ENCODE results near the gene FRAT1. TPM values are rescaled to one million over a fixed set of nuclear protein-coding genes. Genes with fewer than 3 reads are reported as not detected.

Gene FRAT1
- total RNA-seq, 2 donors from 2014 or later = 2.4 to 3.0 TPM

- DNase-seq (ENCODE audit: low spot score) (no peak), ATAC-seq (no peak)
- peaks cover 14 to 15% of the 10 kb centered on the region in 2 donors for H3K4me1 Mint-ChIP-seq (ENCODE audit: low read depth in 2 of 2)
- peak overlapping the region; percentile 83 to 84 for H3K27ac Mint-ChIP-seq
- H3K27me3 Mint-ChIP-seq = no peaks in the 10 kb centered on the region
- H3K9me3 Mint-ChIP-seq = no peaks in the 10 kb centered on the region
- H3K36me3 Mint-ChIP-seq = no peaks in the 10 kb centered on the region
- H3K4me3 Mint-ChIP-seq = no peak overlapping the region
These were observed 37.8 kb downstream of the FRAT1 start for GRCh38 chr10:97356918-97357317.

- peaks cover 14 to 15% of the 10 kb centered on the region in 2 donors for H3K4me1 Mint-ChIP-seq (ENCODE audit: low read depth in 2 of 2)
- DNase-seq (ENCODE audit: low spot score) (no peak), ATAC-seq (no peak)
- H3K27me3 Mint-ChIP-seq = no peaks in the 10 kb centered on the region
- no peak overlapping the region for H3K4me3 Mint-ChIP-seq
- H3K9me3 Mint-ChIP-seq = no peaks in the 10 kb centered on the region
- H3K36me3 Mint-ChIP-seq = no peaks in the 10 kb centered on the region
- peak overlapping the region in 1 of 2 donors; percentile 84 for H3K27ac Mint-ChIP-seq
These were observed 39.3 kb downstream of the FRAT1 start for GRCh38 chr10:97358349-97358748.

GRCh38 chr10:97358781-97359180 is 39.7 kb downstream of the FRAT1 start:
- no peak overlapping the region for H3K4me3 Mint-ChIP-seq
- H3K27ac Mint-ChIP-seq = peak overlapping the region in 1 of 2 donors; percentile 13
- no peaks in the 10 kb centered on the region for H3K27me3 Mint-ChIP-seq
- H3K9me3 Mint-ChIP-seq = no peaks in the 10 kb centered on the region
- DNase-seq (ENCODE audit: low spot score) (no peak), ATAC-seq (no peak)
- H3K4me1 Mint-ChIP-seq (ENCODE audit: low read depth in 2 of 2) = peaks cover 14 to 15% of the 10 kb centered on the region in 2 donors
- no peaks in the 10 kb centered on the region for H3K36me3 Mint-ChIP-seq

DNA sequence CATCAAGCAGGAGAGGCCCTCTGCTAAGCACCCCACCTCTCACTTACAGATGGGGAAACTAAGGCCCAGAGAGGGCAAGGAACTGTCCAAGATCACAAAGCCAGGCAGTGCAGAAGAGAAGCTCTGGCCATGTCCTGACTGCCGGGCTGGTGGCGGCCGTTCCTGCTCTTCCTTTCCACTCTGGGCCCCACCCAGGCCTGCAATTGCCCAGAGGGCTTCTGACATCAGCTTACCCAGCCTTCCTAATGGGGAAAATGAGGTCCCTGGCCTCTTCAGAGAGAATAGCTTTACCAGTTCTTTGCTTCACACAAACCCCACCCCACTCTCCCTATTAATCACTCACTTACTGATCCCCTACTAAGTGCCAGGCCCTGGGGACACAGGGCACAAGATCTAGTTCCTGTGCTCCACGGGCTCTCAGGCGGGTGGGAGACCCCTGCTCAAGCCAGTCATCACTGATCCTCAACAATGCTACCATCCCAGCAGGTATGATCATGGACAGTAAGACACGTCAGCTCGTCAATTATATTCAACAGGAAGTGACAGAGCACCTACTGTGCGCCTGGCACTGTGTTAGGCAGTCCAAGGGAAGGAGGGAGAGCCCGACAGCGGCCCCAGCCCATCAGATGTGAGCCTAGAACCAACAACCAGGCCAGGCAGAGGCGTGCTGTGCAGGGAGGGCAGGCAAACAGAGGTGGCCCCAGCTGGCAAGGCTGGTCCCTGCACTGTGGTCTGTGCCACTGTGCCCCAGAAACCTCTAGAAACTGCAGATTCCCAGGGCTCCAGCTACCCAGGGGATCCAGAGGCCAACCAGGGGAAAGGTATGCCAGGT is 41.9 kb downstream of the FRAT1 start:
- Mint-ChIP-seq H3K36me3 (no peaks in the 10 kb centered on the region), H3K27ac (no peak overlapping the region), H3K4me3 (no peak overlapping the region), H3K9me3 (no peaks in the 10 kb centered on the region), H3K27me3 (no peaks in the 10 kb centered on the region), H3K4me1 (ENCODE audit: low read depth in 2 of 2) (peaks cover 8 to 9% of the 10 kb centered on the region in 2 donors)
- DNase-seq (ENCODE audit: low spot score) (no peak), ATAC-seq (no peak)

DNA sequence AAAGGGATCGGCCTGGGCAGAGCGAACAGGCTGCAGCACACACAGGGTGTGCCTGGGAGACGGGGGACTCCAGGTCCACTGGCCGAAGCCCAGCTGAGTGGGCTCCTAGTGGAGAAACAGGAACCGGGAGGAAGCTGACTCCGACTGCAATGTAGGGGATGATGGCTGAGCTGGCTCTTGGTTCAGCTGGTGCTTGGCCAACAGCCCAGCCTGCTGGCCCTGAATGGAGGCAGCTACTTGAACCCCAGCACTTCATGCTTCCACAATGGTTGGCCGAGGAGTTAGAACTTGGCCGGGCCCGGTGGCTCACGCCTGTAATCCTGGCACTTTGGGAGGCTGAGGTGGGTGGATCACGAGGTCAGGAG is 42.4 kb downstream of the FRAT1 start:
- DNase-seq (ENCODE audit: low spot score) = no peak
- Mint-ChIP-seq H3K27me3 (no peaks in the 10 kb centered on the region), H3K4me1 (ENCODE audit: low read depth in 2 of 2) (peaks cover 2 to 3% of the 10 kb centered on the region in 2 donors), H3K4me3 (no peak overlapping the region), H3K9me3 (no peaks in the 10 kb centered on the region), H3K27ac (no peak overlapping the region), H3K36me3 (no peaks in the 10 kb centered on the region)
- ATAC-seq = no peak

DNA sequence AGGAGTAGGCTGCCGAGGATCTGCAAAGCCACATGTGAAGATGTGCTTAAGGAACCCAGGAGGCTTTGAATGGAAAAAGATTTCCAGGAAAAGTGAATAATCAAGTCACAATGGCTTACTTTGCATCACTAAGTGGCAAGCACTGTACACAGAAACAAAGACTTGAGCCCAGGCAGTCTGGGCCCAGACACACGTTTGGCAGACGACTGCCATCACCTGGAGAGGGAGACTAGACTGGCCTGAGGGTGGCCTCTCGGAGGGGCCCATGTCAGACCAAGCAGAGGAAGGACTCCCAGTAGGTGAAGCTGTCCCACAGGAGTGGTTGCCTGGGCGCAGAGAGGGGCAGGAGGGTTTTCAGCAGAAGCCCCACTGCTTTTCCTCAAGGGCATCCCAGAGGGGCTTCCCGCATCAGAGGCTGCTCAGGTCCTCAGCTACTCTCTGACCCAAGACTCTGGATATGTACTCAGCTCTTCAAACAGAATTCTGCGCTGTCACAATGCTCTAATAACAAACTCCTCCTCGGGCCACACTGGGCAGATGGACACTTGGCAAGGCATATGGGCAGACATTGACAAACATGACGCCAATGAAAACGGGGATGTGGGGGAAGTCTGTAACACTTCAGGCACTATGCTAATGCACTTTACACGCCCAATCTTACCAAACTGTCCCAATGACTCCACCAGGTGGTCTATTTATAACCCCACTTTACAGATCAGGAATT is 43.4 kb downstream of the FRAT1 start:
- no peak for ATAC-seq
- Mint-ChIP-seq H3K4me3 (no peak overlapping the region), H3K36me3 (no peaks in the 10 kb centered on the region), H3K9me3 (no peaks in the 10 kb centered on the region), H3K27me3 (no peaks in the 10 kb centered on the region), H3K27ac (no peak overlapping the region), H3K4me1 (ENCODE audit: low read depth in 2 of 2) (no peaks in the 10 kb centered on the region)
- no peak for DNase-seq (ENCODE audit: low spot score)

GRCh38 chr10:97363071-97363470 is 44.0 kb downstream of the FRAT1 start:
- no peak overlapping the region for H3K4me3 Mint-ChIP-seq
- H3K27ac Mint-ChIP-seq = no peak overlapping the region
- H3K27me3 Mint-ChIP-seq = no peaks in the 10 kb centered on the region
- H3K4me1 Mint-ChIP-seq (ENCODE audit: low read depth in 2 of 2) = no peaks in the 10 kb centered on the region
- ATAC-seq (no peak), DNase-seq (ENCODE audit: low spot score) (no peak)
- no peaks in the 10 kb centered on the region for H3K9me3 Mint-ChIP-seq
- H3K36me3 Mint-ChIP-seq = no peaks in the 10 kb centered on the region

GRCh38 chr10:97365761-97366351 is 46.8 kb downstream of the FRAT1 start:
- H3K9me3 Mint-ChIP-seq = no peaks in the 10 kb centered on the region
- peaks cover 0 to 2% of the 10 kb centered on the region in 2 donors for H3K4me1 Mint-ChIP-seq (ENCODE audit: low read depth in 2 of 2)
- H3K27ac Mint-ChIP-seq = peak overlapping the region in 1 of 2 donors; percentile 3
- no peaks in the 10 kb centered on the region for H3K27me3 Mint-ChIP-seq
- no peak overlapping the region for H3K4me3 Mint-ChIP-seq
- ATAC-seq = no peak
- DNase-seq (ENCODE audit: low spot score) = no peak
- no peaks in the 10 kb centered on the region for H3K36me3 Mint-ChIP-seq

DNA sequence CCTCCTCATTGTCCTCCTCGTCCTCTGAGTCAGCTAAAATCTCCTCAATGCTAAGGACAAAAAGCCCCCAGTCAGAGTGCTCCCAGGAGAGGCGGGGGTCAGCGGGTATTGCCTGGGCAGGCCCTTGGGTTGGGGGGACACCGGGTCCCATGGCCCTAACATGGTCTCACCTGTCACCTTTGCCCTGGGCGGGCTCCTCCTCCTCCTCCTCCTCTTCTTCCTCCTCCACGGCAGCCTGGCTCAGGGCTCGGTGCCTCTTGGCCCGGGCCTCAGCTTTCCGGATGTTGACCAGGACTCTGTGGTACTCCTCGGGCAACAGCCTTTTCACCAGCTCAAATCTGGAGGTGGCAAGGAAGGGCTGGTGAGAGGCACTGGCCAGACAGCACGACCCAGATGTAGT is 47.5 kb downstream of the FRAT1 start:
- no peak overlapping the region for H3K27ac Mint-ChIP-seq
- no peaks in the 10 kb centered on the region for H3K36me3 Mint-ChIP-seq
- no peak overlapping the region for H3K4me3 Mint-ChIP-seq
- H3K27me3 Mint-ChIP-seq = no peaks in the 10 kb centered on the region
- DNase-seq (ENCODE audit: low spot score) = no peak
- H3K4me1 Mint-ChIP-seq (ENCODE audit: low read depth in 2 of 2) = peaks cover 0 to 2% of the 10 kb centered on the region in 2 donors
- H3K9me3 Mint-ChIP-seq = no peaks in the 10 kb centered on the region
- ATAC-seq = no peak

DNA sequence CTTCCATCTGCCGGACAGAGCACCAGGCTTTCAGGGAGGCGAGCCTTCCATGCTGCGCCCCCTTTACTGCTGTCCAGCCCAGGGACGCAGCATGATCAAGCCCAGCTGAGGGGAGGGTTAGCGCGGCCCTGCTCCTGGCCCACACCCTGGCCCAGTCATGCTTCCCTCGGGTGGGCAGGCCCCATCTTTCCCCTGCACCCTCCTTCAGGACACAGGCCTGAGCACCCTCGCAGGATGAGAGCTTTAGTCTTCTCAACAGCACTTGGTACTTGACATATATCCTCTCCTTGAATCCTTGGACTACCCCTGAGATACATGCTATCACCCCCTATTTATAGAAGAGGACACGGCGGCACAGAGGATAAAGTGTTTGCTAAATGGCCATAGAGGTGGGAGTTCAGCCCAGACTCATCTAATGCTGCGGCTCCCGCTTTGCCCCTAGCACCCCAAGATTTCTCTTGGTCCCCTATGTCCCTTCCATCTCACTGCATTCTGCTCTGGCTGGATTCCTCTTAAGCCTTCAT is 48.1 kb downstream of the FRAT1 start:
- H3K27ac Mint-ChIP-seq = no peak overlapping the region

More for the DNA sequence above, 48.1 kb downstream of the FRAT1 start:
- Mint-ChIP-seq H3K4me3 (no peak overlapping the region), H3K27me3 (no peaks in the 10 kb centered on the region), H3K4me1 (ENCODE audit: low read depth in 2 of 2) (peaks cover 0 to 2% of the 10 kb centered on the region in 2 donors), H3K36me3 (no peaks in the 10 kb centered on the region), H3K9me3 (no peaks in the 10 kb centered on the region)
- ATAC-seq (no peak), DNase-seq (ENCODE audit: low spot score) (no peak)

Other genes starting within 250 kb of the FRAT1 start
- under 1 TPM; 0.48 to 0.78 TPM for gene SLIT1, start 133.3 kb upstream of the FRAT1 start, total RNA-seq
- 10 to 100 TPM; 38.2 to 40.2 TPM for gene ARHGAP19, start 26.6 kb upstream of the FRAT1 start, total RNA-seq
- gene FRAT2, start 15.5 kb downstream of the FRAT1 start, total RNA-seq = 1 to 10 TPM; 7.1 to 8.7 TPM
- gene RRP12, start 82.1 kb downstream of the FRAT1 start, total RNA-seq = 100 to 1,000 TPM in 1 of 2 donors, 10 to 100 TPM in 1; 40.1 to 100 TPM
- 100 to 1,000 TPM; 546 to 554 TPM for gene PGAM1, start 106.9 kb downstream of the FRAT1 start, total RNA-seq
- gene EXOSC1, start 126.7 kb downstream of the FRAT1 start, total RNA-seq = 10 to 100 TPM; 51.0 to 64.5 TPM
- gene ZDHHC16, start 126.9 kb downstream of the FRAT1 start, total RNA-seq = 10 to 100 TPM; 43.6 to 61.2 TPM
- 10 to 100 TPM; 66.3 to 95.6 TPM for gene MMS19, start 179.2 kb downstream of the FRAT1 start, total RNA-seq
- 1 to 10 TPM; 3.3 to 5.6 TPM for gene UBTD1, start 179.7 kb downstream of the FRAT1 start, total RNA-seq

Measured in natural killer cell treated with Interleukin-12 subunit alpha and Interleukin-12 subunit beta and Interleukin-15 and Interleukin-18, amount 100 ng/mL, for 72 hours (primary cell).